Measurements from ENCODE around the gene NRIP2. TPM values are rescaled to one million over a fixed set of nuclear protein-coding genes. Genes with fewer than 3 reads are reported as not detected.
"Not testable (repeated sequence)": the region's sequence is repeated elsewhere in the genome, so short reads cannot be mapped to it uniquely, and the experiment has no call there.

Gene NRIP2
- total and polyA plus RNA-seq, 2 experiments from 2014 or later: 0.66 TPM; not detected in 1

GRCh38 chr12:2863402-2863801, 28.6 kb upstream of the NRIP2 start:
- not testable (repeated sequence) for H3K4me1 Mint-ChIP-seq; H4K20me1 ChIP-seq (replicated peaks; ENCODE audit: insufficient read depth); H3K4me3 ChIP-seq; H3K27ac Mint-ChIP-seq; H3K27ac ChIP-seq (ENCODE audit: low read depth); H2AFZ ChIP-seq; H3K9me3 Mint-ChIP-seq; DNase-seq (ENCODE audit: low spot score); H3K4me1 ChIP-seq (ENCODE audit: insufficient read depth); H3F3A ChIP-seq (replicated peaks; ENCODE audit: low read depth); H3K4me2 ChIP-seq; H3K27me3 ChIP-seq (ENCODE audit: insufficient read depth); ATAC-seq; H3K27me3 Mint-ChIP-seq (ENCODE audit: insufficient read depth, low read depth, poor library complexity); H3K4me3 Mint-ChIP-seq; H3K9me2 ChIP-seq (ENCODE audit: insufficient read depth); H3K79me2 ChIP-seq (replicated peaks; ENCODE audit: insufficient read depth)
- H3K36me3 ChIP-seq (ENCODE audit: insufficient read depth): peaks cover 40% of the 10 kb centered on the region
- peaks cover 94% of the 10 kb centered on the region for H3K36me3 Mint-ChIP-seq (ENCODE audit: low read depth)

DNA sequence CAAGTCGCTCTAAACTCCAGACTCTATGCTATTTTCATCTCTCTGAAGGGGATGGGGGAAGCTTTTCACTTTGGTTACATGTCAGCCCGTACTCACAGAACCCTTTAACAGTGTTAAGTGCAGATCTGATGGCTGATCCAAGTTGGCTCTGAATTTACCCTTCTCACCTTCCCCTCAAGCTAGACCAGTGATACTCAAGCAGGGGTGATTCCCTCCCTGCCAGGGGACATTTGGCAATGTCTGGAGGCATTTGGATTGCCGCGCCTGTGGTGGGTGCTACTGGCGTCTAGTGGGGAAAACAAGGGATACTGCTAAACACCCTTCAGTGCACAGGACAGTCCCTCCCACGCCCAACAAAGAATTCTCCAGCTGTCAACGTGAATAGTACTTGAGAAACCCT, 28.0 kb upstream of the NRIP2 start:
- Histone ChIP-seq H3K4me3 (no peak overlapping the region), H3K4me2 (no peak overlapping the region), H3K27ac (ENCODE audit: low read depth) (no peak overlapping the region), H3K4me1 (ENCODE audit: insufficient read depth) (no peaks in the 10 kb centered on the region), H3F3A (replicated peaks; ENCODE audit: low read depth) (0 out of 2 replicates have a peak, but pooled peaks cover 2% of the 10 kb centered on the region), H3K27me3 (ENCODE audit: insufficient read depth) (no peaks in the 10 kb centered on the region), H4K20me1 (replicated peaks; ENCODE audit: insufficient read depth) (peaks cover 2% of the 10 kb centered on the region; the same call in 1 of the 2 replicates), H2AFZ (no peak overlapping the region), H3K36me3 (ENCODE audit: insufficient read depth) (peaks cover 38% of the 10 kb centered on the region), H3K79me2 (replicated peaks; ENCODE audit: insufficient read depth) (no peaks in the 10 kb centered on the region), H3K9me2 (ENCODE audit: insufficient read depth) (no peaks in the 10 kb centered on the region)
- no peak for ATAC-seq
- DNase-seq (ENCODE audit: low spot score): no peak
- peaks cover 7% of the 10 kb centered on the region for H3K27me3 Mint-ChIP-seq (ENCODE audit: insufficient read depth, low read depth, poor library complexity)
- H3K4me3 Mint-ChIP-seq: no peak overlapping the region
- H3K27ac Mint-ChIP-seq: no peak overlapping the region
- H3K9me3 Mint-ChIP-seq: no peaks in the 10 kb centered on the region
- peaks cover 94% of the 10 kb centered on the region for H3K36me3 Mint-ChIP-seq (ENCODE audit: low read depth)
- peaks cover 3% of the 10 kb centered on the region; the same call in 1 of the 3 replicates for H3K4me1 Mint-ChIP-seq
- TF ChIP-seq CREB1 (CRISPR knock-in tag; IDR thresholded peaks at IDR 0.05; ENCODE audit: low read depth) (no peak), JUNB (IDR thresholded peaks at IDR 0.05; ENCODE audit: unreplicated experiment) (no peak), ZNF331 (CRISPR knock-in tag; IDR thresholded peaks at IDR 0.05; ENCODE audit: low read depth) (no peak), ZNF462 (CRISPR knock-in tag; IDR thresholded peaks at IDR 0.05) (no peak), POLR2AphosphoS5 (IDR thresholded peaks at IDR 0.05; ENCODE audit: low read depth) (no peak), ZNF114 (CRISPR knock-in tag; IDR thresholded peaks at IDR 0.05) (no peak), EZH2 (IDR thresholded peaks at IDR 0.05; ENCODE audit: low read depth, unreplicated experiment) (no peak), NANOG (IDR thresholded peaks at IDR 0.05; ENCODE audit: borderline replicate concordance) (no peak), EZH2phosphoT487 (IDR thresholded peaks at IDR 0.05; ENCODE audit: unreplicated experiment) (no peak)
- TF ChIP-seq, protein P1, sequence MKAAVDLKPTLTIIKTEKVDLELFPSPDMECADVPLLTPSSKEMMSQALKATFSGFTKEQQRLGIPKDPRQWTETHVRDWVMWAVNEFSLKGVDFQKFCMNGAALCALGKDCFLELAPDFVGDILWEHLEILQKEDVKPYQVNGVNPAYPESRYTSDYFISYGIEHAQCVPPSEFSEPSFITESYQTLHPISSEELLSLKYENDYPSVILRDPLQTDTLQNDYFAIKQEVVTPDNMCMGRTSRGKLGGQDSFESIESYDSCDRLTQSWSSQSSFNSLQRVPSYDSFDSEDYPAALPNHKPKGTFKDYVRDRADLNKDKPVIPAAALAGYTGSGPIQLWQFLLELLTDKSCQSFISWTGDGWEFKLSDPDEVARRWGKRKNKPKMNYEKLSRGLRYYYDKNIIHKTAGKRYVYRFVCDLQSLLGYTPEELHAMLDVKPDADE (IDR thresholded peaks at IDR 0.05): no peak
- TF ChIP-seq, protein P2, sequence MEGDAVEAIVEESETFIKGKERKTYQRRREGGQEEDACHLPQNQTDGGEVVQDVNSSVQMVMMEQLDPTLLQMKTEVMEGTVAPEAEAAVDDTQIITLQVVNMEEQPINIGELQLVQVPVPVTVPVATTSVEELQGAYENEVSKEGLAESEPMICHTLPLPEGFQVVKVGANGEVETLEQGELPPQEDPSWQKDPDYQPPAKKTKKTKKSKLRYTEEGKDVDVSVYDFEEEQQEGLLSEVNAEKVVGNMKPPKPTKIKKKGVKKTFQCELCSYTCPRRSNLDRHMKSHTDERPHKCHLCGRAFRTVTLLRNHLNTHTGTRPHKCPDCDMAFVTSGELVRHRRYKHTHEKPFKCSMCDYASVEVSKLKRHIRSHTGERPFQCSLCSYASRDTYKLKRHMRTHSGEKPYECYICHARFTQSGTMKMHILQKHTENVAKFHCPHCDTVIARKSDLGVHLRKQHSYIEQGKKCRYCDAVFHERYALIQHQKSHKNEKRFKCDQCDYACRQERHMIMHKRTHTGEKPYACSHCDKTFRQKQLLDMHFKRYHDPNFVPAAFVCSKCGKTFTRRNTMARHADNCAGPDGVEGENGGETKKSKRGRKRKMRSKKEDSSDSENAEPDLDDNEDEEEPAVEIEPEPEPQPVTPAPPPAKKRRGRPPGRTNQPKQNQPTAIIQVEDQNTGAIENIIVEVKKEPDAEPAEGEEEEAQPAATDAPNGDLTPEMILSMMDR (conservative IDR thresholded peaks at IDR 0.05; ENCODE audit: low read depth in 2 of 2): no peak

Data from GM23338 (cell line).